SK-N-MC (cell line): ENCODE data around the gene PIGV.

Source experiments
- EZH2 ChIP-seq: fragments of 200-600 bp; sonication (generic); IDR thresholded peaks from one replicate; pipeline ENCODE4 v1.6.1; 2017; ENCODE audit warnings: antibody characterized with exemption
- FOXP2 ChIP-seq: optimal IDR thresholded peaks from 2 replicates; pipeline ENCODE3; 2011; ENCODE audit warnings: mild to moderate bottlenecking, moderate library complexity; ENCODE audit not compliant: insufficient read depth; ENCODE audit errors: extremely low read length, control extremely low read depth
- POLR2AphosphoS5 ChIP-seq: IDR thresholded peaks from 2 replicates; pipeline ENCODE4 v1.6.1; 2012; ENCODE audit warnings: mild to moderate bottlenecking, low read depth, low read length, borderline replicate concordance

GRCh38 chr1:26833432-26834405 is 46.0 kb downstream of the PIGV start:
- no peak for TF ChIP-seq POLR2AphosphoS5
- TF ChIP-seq EZH2, result no peak
- no peak for TF ChIP-seq FOXP2
